HepG2 (cell line): ENCODE measurements around the gene STPG4. TPM values are rescaled to one million over a fixed set of nuclear protein-coding genes. Genes with fewer than 3 reads are reported as not detected.

ENCODE experiments used
- ASH2L ChIP-seq: fragments of 300-600, 200-600 bp; sonication (generic); IDR thresholded peaks from 2 replicates; pipeline ENCODE4 v1.7.0; 2017; ENCODE audit warnings: low read depth, mild to moderate bottlenecking, moderate library complexity, mixed read lengths, low read length; ENCODE audit not compliant: insufficient read length
- CREBL2 ChIP-seq: sonication (generic); formaldehyde crosslinking; IDR thresholded peaks from 2 replicates; pipeline ENCODE4 v1.8.1; 2023; ENCODE audit warnings: missing genetic modification reagents, mild to moderate bottlenecking, borderline replicate concordance
- HINFP ChIP-seq: sonication (generic); formaldehyde crosslinking; IDR thresholded peaks from 2 replicates; pipeline ENCODE4 v1.4.0; 2020; ENCODE audit warnings: low read depth, mild to moderate bottlenecking, missing genetic modification reagents
- HMG20B ChIP-seq: conservative IDR thresholded peaks from 2 replicates; pipeline ENCODE4 v1.6.1; 2016; ENCODE audit warnings: missing genetic modification reagents, missing compliant biosample characterization
- HOXA3 ChIP-seq: sonication (generic); formaldehyde crosslinking; IDR thresholded peaks from 2 replicates; pipeline ENCODE4 v1.5.0; 2020; ENCODE audit warnings: missing genetic modification reagents
- NR0B2 ChIP-seq: sonication (generic); formaldehyde crosslinking; IDR thresholded peaks from 2 replicates; pipeline ENCODE4 v1.4.0; 2020; ENCODE audit warnings: mild to moderate bottlenecking, missing genetic modification reagents
- NR2F2 ChIP-seq: IDR thresholded peaks from 2 replicates; pipeline ENCODE4 v1.6.1; 2012; ENCODE audit warnings: low read depth, inconsistent platforms, borderline replicate concordance
- PHF5A ChIP-seq: IDR thresholded peaks from one replicate; pipeline ENCODE4 v1.6.1; 2018; ENCODE audit warnings: low read depth, missing genetic modification reagents; ENCODE audit not compliant: unreplicated experiment
- PPARG ChIP-seq: conservative IDR thresholded peaks from 2 replicates; pipeline ENCODE4 v1.6.1; 2016; ENCODE audit warnings: missing biosample characterization, missing genetic modification reagents
- PRPF4 ChIP-seq: fragments of 200-400 bp; formaldehyde crosslinking; IDR thresholded peaks from 2 replicates; pipeline ENCODE4 v1.6.1; 2016; ENCODE audit warnings: low read length, low read depth; ENCODE audit not compliant: poor library complexity, severe bottlenecking
- SRSF1 ChIP-seq: fragments of 200-400 bp; formaldehyde crosslinking; optimal IDR thresholded peaks from 2 replicates; pipeline ENCODE3; 2017; ENCODE audit warnings: mild to moderate bottlenecking, low read depth, low read length, moderate library complexity
- TCF7 ChIP-seq: sonication (generic); IDR thresholded peaks from 2 replicates; pipeline ENCODE4 v1.6.1; 2016; ENCODE audit warnings: antibody characterized with exemption, low read depth
- XRCC5 ChIP-seq: fragments of 200-400 bp; formaldehyde crosslinking; optimal IDR thresholded peaks from 2 replicates; pipeline ENCODE3; 2017; ENCODE audit warnings: mild to moderate bottlenecking, low read length
- ZFX ChIP-seq: sonication (generic); formaldehyde crosslinking; IDR thresholded peaks from 2 replicates; pipeline ENCODE4 v1.4.0; 2020; ENCODE audit warnings: mild to moderate bottlenecking, low read depth, missing genetic modification reagents, moderate library complexity
- ZNF235 ChIP-seq: sonication (generic); formaldehyde crosslinking; IDR thresholded peaks from 2 replicates; pipeline ENCODE4 v1.8.1; 2023; ENCODE audit warnings: mild to moderate bottlenecking, missing genetic modification reagents, borderline replicate concordance
- ZNF282 ChIP-seq: fragments of 450-650 bp; IDR thresholded peaks from 2 replicates; pipeline ENCODE4 v1.6.1; 2018; ENCODE audit not compliant: partially characterized antibody
- ZNF407 ChIP-seq: sonication (generic); formaldehyde crosslinking; IDR thresholded peaks from one replicate; pipeline ENCODE4 v1.5.1; 2020; ENCODE audit warnings: mild to moderate bottlenecking, missing genetic modification reagents; ENCODE audit errors: not compliant biosample characterization
- ZNF883 ChIP-seq: sonication (generic); formaldehyde crosslinking; IDR thresholded peaks from 2 replicates; pipeline ENCODE4 v1.5.1; 2020; ENCODE audit warnings: mild to moderate bottlenecking, missing genetic modification reagents; ENCODE audit errors: not compliant biosample characterization
- polyA plus RNA-seq, 8 experiments: library from polyadenylated mRNA; depleted of rRNA in 3 of 8; stranded (reverse) in 7 of 8; unstranded in 1 of 8; fragments of >200 nt; fragmentation: Illumina TruSeq in 4 of 8; extraction: Trizol in 4 of 8; gene quantifications; 2 replicates each; pipeline versions ENCODE4 v1.2.1 to v1.2.3, GENCODE V29; 2011 to 2016; ENCODE audit warnings: low read depth in 4 of 8, missing spikeins in 1 of 8, mixed read lengths in 1 of 8; ENCODE audit not compliant: insufficient read depth in 1 of 8
- total RNA-seq, 5 experiments: library from RNA; depleted of rRNA; stranded (reverse); fragments of >200 nt; fragmentation: Illumina TruSeq; extraction: Trizol; gene quantifications; 2 replicates each; pipeline ENCODE4 v1.2.3, GENCODE V29; 2016; ENCODE audit warnings: low read depth in 1 of 5

STPG4 gene
- total and polyA plus RNA-seq, 2 of the 13 experiments (the other 11 are each of a cell fraction or from before 2014, with no cell fraction given): 0.11 to 0.15 TPM

- TF ChIP-seq ASH2L (no peak), TCF7 (no peak), HMG20B (CRISPR knock-in tag) (no peak), NR2F2 (no peak), ZNF407 (CRISPR knock-in tag) (no peak), XRCC5 (peak; percentile 10), ZFX (CRISPR knock-in tag) (peak; percentile 72), CREBL2 (0 out of 2 replicates have a peak, but pooled peaks have one; percentile 40), PPARG (CRISPR knock-in tag) (no peak), ZNF883 (CRISPR knock-in tag) (peak; percentile 66), NR0B2 (0 out of 2 replicates have a peak, but pooled peaks have one; percentile 2), PHF5A (CRISPR knock-in tag) (peak; percentile 46), PRPF4 (peak; percentile 62), HINFP (CRISPR knock-in tag) (0 out of 2 replicates have a peak, but pooled peaks have one; percentile 56), HOXA3 (CRISPR knock-in tag) (peak; percentile 41; the same call in 1 of the 2 replicates), ZNF235 (CRISPR knock-in tag) (0 out of 2 replicates have a peak, but pooled peaks have one; percentile 49), SRSF1 (peak; percentile 73), ZNF282 (no peak)
These were observed 75.3 kb downstream of the STPG4 start (continued) for GRCh38 chr2:47079515-47080412.
